Middle frontal gyrus (tissue), 1 donor: ENCODE data around the gene ESYT3.
"Not testable (repeated sequence)": the region's sequence is repeated elsewhere in the genome, so short reads cannot be mapped to it uniquely, and the experiment has no call there.

Source experiments
- DNase-seq: peaks from one replicate; pipeline ENCODE4 v3.0.0-alpha.2; 2015; ENCODE audit warnings: low spot score; ENCODE audit errors: extremely low spot score

ESYT3 gene

DNA sequence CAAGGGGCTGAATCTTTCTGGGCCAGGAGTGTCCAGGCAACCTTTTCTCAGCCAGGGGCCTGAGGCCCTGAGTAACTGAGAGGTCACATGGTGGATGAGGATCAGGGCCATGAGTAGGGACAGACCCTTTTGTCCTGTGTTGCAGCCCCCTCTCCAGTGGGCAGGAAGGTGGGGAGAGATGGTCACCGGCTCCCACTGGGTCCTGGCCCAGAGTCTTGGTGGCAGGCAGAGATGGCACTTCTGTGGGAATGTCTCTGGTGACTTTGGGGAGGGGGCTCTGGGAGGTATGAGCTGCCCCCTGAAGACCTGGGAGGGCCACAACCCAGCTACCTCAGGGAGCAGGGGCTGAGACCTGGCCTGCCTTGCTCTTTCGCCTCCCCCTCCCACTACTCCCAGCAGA, 6.8 kb downstream of the ESYT3 start:
- DNase-seq: no peak

DNA sequence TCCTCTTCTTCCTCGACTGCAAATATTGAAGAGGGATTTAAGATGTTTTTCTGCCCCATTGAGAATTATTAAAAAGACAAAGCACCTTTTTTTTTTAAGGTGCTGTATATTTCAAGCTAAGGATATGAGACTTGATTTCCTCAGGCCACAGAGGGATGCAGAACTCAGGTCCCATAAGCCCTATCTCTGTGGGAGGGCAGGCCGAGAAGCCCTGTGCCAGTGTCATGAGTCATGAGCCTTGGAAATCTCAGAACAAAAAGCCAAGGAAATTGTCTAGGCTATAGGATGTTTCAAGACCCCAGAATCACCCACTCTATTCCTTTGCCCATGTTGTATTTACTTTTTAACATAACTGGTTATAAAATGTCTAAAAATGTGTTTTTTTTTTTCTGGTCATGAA, 7.3 kb downstream of the ESYT3 start:
- no peak for DNase-seq

DNA sequence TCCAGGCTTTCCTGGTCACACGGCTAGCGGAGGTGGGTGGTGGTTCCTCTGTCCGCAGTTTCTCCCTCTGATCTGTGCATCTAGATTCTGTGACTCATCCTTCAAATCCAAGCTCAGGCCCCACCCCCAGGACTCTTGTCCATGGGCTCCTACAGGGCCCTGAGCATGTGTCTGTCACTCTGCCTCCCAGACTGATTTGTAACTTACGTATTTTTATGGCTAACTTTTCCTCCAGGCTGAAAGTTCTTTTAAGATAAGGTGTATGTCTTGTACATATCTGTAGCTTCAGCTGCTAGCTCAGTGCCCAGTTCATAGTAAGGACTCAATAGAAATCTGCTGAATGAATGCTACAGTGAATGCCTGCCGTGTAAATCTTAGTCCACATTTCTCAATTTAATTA, 8.0 kb downstream of the ESYT3 start:
- DNase-seq: no peak

DNA sequence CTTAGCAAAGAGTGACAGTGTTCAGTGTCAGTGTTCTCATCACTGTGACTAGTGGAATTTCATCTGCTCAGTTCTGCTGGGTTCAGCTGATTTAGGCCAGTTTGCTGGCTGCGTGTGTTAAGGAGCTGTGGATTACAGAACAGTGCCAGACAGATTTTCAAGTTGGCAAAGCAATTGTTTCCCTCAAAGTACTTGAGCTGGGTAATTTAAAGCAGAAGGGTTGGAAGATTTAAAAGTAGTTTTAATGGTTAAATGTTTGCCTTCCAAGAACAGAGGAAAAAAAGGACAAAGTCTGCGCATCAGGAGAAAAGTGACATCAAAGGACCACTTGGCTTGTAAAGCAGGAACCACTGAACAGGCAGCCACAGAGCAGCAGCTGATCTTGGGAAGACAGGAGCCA, 8.7 kb downstream of the ESYT3 start:
- no peak for DNase-seq

DNA sequence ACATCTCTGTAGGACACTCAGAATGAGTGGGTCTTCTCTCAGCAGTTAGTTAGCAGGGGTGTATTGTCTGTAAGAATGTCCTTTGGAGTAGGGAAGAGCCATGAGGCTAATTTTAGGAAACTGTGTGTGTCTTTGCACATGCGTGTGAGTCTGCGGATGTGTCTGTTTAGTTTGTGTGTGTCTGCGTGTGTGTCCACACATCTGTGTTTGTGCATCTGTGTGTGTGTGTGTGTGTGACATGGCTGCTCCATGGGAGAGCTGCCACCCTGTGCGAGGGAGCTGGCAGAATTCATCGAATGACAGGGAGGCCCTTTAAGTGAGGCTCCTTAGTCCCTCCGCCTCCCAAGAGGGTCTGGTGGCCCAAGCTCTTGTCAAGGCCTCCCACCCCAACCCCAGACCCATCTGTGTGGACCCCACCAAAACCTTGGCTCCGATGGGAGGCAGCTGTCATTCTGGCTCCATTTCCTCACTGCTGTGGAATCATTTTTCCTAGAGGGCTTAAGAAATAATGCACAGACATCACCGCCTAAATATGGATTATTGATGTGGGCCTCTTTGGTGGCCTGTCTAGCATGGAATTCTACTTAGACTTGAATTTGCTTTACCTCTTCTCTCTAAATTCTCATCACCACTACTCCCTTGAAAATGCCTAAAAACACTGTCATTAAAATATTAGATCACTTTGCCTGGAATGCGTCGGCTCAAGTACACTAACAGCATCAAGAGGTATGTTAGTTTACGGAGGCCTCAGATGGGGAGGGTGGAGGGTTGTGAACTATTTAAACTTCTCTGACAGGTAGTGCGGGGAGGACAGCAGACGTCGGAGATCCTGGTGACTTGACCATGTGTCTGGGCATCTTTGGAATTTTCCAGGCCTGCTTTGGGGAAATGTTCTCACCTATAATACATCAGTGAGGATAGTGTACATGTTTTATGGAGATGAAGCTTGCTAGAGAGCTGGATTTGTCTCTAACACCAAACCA, 9.4 kb downstream of the ESYT3 start:
- DNase-seq: no peak

DNA sequence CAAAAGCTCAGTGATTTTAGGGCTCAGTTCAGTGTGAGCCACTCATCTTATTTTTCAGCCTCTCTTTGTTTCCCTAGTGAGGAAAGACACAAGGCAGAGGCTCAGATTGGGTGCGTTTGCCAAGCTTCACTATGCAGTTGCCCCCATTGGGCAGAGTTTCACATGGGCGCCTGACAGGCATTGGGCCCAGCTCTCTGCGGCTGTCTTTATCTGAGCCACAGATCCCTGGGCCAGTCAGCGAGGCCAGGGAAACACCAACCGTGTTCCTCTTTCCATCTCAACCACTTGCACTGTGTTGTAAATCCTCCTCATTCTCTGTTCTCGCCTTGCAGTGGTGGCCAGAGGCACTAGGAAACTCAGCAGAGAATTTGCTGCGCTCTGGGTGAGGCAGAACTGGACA, 10.8 kb downstream of the ESYT3 start:
- no peak for DNase-seq

DNA sequence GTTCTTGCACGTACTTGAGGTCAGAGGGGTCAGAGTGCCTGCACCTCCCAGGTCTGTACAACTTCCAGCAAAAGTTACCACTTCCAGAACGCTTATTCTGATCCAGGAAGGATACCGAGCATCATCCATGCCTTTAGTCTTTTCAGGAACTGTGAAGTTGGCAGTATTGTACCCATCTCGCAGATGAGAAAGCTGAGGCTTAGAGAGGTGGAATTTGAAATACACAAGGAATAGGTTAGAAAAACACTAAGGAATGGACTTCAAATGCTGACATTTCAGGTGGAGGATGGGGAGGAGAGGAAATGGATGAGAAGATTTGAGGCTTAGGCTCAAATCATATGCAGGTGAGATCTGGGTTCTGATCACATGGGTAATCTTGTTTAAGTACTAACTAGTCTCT, 11.2 kb downstream of the ESYT3 start:
- no peak for DNase-seq

DNA sequence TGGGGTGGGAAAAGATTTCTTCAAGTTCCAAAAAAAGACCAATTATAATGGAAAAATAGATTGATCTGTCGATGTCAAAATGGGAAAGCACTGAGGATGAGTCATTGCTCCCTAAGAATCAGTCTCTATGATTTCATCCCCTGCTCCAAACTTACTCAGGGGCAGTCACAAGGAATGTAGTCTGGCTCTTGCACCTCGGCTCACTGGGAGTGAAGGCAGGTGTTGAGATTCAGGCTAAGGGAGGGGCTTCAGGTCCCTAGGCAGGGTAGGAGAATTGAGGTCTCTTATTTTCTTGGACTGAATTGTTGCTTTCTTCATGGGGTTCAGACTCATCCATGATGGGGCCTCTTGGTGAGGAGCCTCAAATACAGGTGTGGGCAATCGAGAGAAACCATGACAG, 14.2 kb downstream of the ESYT3 start:
- DNase-seq: no peak

DNA sequence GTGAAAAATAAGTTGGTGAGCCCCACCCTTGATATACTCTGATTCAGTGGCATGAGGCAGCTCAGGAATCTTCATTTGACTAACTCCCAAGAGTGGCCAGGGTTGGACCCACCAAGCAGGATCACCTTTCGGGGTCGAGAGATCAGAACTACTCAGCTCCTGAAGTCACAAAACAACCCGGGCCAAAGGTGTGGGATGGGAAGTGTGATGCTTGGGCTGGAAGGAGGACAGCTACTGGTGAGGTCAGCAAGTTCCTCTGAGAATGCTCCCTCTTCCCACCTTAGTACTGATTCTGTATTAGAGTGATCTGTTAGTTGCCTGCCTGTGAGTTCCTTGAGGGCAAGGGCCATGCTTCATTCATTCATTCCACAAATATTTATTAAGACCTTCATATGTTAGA, 15.1 kb downstream of the ESYT3 start:
- no peak for DNase-seq

DNA sequence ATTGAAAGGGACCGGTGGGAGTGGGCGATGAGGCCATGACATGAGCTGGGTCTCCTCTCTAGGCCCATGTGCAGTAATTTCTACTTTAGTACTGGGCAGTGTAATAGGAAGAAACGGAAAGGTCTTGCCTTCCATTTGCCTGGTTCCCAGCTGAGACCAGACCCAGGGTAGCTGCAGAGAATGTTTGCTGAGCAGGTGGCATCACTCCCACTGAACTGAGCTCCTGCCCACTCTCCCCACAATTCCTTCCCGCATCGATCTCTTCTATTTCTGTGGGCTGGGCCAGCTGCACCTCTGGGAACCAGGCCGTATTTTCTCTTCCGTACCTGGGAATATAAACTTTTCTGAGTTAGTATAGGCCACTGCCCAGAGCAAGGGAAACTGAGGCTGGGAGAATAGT, 15.8 kb downstream of the ESYT3 start:
- DNase-seq: no peak

DNA sequence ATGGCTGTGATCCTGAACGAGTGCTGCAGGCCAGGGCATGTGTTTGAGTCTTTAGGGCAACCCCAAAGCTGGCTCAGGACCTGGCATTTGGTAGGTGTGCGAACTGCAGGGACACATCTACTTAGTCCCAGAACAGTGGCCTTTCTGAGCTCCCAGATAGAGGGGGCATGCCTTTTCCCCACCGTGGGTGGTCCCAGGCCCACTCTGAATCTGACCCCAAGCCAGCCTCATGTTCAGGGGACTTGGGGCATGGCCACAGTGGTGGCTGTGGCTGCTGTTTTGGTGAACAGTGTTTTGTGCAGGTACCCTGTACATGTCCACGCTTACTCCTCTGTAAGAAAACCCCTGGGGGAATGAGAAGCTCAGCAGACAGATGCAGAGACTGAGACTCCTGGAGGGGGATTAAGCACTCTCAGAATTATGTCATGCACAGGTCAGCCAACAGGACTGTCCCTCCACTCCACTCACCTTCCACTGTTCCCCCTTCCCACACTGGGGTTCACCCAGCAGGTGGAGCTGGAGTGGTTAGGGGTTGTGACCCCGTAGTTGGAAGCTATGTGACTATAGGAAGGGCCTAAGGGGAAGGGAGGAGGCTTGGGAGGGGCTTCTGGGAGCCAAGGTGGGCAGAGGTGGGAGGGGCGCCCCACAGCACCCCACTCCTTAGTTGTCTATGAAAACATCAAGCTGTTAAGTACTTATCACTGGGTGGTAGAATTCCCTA, 16.4 kb downstream of the ESYT3 start:
- no peak for DNase-seq

DNA sequence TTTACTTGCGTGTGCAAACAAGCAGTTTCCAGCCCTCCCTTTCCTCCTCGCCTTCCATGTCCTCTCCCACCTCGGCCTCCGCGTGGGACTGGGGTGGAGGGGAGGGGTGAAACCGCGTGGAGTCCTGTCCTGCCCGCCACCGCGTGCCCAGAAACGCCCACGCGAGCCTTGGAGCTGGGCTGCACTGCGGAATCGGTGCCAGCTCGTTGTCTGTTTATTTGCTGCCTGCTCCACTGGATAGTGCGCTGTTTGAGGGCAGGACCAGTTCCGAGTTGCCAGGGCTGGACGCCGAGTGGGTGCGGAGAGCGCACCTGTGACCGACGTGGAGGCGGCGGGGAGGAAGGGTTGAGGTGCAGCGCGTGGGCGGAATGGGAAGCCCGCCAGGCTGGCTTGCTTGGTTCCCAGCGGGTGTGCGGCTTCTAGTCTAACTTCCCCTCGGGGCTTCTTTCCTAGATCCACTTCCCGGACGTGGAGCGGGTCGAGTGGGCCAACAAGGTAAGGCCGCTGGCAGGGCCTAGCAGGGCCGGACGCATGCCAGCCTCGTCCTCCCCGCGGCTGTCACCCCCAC, 17.3 kb downstream of the ESYT3 start:
- DNase-seq: no peak

DNA sequence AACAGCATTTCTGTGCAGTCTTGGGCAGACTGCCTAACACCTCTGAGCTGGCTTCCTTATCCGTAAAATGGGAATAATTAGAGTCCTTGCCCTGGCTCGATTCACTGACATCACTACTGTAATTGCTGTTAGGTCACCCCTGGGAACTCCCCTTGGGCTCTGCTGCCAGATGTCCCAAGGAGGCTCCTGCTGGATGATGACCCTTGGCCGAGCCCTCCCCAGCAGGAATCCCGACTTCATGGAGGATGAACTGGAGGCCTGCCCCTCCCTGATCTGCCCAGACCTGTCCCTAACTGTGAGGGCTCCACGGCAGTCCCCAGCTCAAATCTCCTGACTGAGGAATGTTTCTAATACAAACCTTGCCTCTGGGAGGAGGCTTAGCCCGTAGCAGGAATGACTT, 18.0 kb downstream of the ESYT3 start:
- no peak for DNase-seq

DNA sequence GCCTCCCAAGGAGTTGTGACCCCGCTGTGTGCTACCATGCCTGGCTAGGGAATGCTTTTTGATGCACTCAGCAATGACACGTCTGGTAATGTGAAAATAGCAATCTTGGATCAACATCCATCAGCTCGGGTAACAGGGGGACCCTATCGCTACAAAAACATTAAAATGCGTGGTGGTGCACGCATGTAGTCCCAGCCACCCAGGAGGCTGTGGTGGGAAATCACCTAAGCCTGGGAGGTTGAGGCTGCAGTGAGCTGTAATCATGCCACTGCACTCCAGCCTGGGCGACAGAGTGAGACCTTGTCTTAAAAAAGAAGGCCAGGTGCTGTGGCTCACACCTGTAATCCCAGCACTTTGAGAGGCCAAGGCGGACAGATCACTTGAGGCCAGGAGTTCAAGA, 19.5 kb downstream of the ESYT3 start:
- not testable (repeated sequence) for DNase-seq

DNA sequence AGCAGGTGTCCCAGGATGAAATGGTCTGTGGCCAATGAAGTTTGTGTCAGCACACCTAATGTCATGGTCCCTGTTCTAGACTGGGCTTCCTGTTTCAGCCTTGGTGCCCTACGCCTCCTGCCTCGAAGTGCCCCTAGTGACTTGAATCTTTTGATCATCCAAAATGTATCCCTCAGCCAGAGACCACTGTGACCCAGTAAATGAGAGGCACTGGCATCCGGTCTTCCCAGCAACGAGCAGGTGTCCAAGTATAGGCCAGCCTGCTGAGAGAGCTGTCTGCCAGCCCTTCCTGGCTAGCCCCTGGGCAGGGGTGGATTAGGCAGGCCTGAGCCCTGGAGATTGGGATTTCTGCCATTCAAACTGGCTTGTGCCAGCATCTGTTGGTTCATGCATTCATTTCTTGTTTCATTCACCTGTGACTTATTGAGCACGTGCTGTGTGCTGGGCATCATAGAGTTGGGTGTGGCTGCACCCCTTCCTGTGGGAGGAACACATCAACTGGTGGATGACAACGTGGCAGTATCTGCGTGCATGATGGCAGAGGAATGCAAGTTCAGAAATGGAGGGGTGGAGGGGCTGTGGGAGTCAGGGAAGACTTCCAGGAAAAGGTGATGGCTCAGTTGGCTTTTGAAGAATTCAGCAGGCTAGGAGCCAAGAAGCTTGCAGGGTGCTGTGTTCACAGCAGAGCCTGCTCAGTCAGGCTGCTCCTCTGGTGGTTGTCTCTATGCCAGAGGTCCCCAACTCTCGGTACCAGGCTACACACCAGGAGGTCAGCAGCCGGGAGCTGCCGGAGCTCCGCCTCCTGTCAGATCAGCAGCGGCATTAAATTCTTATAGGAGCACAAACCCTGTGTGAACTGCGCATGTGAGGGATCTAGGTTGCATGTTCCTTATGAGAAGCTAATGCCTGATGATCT, 21.6 kb downstream of the ESYT3 start:
- DNase-seq: no peak

DNA sequence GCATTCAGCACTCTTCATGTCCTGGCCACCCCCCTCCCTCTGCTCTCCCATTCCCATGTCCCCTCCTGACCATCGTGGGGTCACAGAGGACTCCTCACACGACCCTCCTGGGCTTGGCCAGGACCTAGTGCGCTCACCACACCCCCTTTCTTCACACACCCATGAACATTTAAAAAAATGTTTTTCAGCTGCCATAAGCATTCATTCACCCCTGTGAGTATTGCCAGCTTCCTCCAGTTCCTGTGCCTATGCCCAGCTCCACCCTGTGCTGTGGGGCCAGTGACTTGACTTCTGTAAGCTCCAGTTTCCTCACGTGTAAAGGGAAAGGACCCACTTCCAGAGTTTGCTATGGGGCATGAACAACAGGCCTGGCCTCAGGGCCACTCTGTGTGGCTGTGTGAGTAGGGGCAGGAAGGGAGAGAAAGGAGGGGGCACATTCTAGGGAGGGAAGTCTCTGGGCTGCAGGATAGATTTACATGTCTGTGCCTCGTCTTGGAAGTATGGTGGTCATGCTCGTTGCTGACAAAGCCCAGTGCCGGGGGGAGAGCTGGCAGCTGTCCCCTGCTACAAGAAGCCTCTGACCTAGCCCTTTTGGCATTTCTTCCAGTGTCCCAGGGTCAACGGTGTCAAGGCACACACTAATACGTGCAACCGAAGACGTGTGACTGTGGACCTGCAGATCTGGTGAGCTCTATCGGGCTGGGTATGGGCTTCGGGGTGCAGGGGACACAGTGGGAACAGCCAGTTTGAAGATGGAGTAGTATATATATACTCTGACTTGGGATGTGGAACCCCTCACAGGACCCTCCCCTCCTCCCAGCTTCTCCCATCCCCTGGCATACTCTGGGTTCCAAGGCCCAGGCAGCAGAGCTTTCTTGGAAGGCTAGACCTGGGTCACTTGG, 22.8 kb downstream of the ESYT3 start:
- DNase-seq: no peak

DNA sequence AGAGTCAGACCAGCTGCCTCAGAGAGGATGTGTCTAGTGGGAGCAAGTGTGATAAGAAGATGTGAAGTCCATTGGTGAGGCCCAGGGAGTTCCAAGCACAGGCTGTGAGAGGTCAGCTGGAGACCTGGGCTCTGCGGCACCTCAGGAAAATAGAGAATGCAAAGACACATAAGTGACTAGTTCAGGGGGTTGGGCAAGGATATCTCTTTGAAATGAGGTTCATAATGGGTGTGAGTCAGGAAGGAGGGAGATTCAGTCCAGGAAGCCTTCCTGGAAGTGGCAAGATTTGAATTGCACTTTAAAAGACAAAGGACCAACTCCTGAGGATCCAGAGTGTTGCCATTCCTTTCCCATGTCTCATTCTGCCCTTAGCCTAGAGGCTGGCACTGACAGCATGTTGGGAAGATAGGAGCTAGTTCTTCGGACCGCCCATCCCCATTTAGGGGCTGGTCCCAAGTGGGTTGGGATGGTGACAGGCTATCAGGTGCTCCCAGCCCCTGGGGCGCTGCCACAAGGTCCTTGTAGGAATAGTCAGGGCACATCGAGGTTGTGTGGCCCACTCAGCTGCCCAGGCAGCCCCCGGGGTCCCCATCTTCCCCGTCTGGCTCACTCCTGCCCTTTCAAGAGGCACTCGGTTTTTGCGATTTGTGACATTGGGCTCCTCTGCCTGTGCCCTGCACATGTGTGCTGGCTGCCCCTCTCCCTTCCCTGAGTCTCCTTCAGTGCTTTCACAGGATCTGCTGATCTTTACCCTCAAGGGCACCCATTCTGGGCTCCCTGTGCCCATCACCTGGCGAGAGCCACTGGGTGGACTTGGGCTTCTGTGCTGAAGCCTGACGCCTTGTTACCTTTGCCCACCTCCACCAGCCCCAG, 23.7 kb downstream of the ESYT3 start:
- no peak for DNase-seq

DNA sequence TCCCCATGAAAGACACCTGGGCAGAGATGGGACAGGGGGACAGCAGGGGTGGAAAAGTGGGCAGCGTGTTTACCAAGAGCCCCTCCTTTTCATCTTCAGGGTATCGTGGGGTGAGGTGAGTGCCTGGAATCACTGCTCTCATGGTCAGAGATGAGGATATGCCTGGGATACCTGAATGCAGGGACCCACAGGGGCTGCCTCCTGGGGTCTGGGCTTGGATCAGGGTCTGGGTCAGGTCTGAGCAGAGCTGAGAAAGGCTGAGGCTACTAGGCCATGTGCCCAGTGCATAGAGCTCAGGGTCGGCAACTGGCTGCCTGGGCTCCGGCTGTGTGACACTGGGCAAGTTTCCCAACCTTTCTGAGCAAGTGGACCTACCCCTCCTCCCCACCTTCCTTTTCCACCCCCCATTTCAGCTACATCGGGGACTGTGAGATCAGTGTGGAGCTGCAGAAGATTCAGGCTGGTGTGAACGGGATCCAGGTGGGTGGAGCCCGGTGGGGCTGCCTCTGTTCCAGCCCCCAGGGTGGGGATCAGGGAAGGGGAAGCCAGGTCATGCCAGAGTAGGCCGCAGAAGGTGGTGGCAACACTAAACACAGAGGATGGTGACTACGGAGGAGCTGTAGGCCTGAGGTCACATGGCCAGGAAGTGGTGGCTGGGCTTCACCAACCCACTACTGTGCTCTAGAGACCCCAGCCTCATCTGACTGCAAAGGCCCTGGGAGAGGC, 24.5 kb downstream of the ESYT3 start:
- DNase-seq: no peak
